Coronary artery (tissue), 2 donors: ENCODE measurements around the gene GRK6.
"Not testable (repeated sequence)": the region's sequence is repeated elsewhere in the genome, so short reads cannot be mapped to it uniquely, and the experiment has no call there.

Experiments used
- DNase-seq: peaks from one replicate; pipeline ENCODE4 v3.0.0-alpha.2; 2017; ENCODE audit warnings: low spot score
- H3K27ac ChIP-seq, 2 donors: fragments of 200-600 bp; sonication (generic); one replicate each; pipeline ENCODE4 v1.5.1; 2016 to 2019
- H3K4me3 ChIP-seq: fragments of 200-600 bp; sonication (generic); 2 replicates; pipeline ENCODE4 v1.5.1; 2016; ENCODE audit warnings: mild to moderate bottlenecking, moderate library complexity
- TF ChIP-seq, protein P1 (sequence below): fragments of 200-600 bp; sonication (generic); IDR thresholded peaks from one replicate; pipeline ENCODE4 v1.5.1; 2019; ENCODE audit warnings: antibody characterized with exemption

GRK6 gene

DNA sequence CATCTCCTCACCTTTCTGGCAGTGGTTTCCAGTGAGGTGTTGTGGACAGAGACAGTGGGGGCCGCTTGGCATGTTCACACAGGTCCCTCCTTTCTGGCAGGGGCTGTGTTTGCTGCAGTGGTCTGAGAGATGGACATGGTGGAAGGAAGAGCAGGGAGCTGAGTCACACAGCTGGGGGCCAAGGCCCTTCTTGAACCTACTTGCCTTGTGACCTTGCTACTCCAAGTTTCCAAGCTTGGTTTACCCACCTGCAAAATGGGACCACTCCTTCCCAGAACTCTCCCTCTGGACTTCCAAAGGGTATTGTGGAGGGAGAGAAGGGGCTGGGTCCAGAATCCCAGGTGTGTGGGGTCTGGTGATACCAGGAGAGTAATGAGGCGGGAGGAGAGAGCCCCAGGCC is 21.2 kb upstream of the GRK6 start:
- no peak overlapping the region for H3K27ac ChIP-seq
- no peak overlapping the region for H3K4me3 ChIP-seq
- TF ChIP-seq, protein P1, sequence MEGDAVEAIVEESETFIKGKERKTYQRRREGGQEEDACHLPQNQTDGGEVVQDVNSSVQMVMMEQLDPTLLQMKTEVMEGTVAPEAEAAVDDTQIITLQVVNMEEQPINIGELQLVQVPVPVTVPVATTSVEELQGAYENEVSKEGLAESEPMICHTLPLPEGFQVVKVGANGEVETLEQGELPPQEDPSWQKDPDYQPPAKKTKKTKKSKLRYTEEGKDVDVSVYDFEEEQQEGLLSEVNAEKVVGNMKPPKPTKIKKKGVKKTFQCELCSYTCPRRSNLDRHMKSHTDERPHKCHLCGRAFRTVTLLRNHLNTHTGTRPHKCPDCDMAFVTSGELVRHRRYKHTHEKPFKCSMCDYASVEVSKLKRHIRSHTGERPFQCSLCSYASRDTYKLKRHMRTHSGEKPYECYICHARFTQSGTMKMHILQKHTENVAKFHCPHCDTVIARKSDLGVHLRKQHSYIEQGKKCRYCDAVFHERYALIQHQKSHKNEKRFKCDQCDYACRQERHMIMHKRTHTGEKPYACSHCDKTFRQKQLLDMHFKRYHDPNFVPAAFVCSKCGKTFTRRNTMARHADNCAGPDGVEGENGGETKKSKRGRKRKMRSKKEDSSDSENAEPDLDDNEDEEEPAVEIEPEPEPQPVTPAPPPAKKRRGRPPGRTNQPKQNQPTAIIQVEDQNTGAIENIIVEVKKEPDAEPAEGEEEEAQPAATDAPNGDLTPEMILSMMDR: no peak
- DNase-seq: no peak

DNA sequence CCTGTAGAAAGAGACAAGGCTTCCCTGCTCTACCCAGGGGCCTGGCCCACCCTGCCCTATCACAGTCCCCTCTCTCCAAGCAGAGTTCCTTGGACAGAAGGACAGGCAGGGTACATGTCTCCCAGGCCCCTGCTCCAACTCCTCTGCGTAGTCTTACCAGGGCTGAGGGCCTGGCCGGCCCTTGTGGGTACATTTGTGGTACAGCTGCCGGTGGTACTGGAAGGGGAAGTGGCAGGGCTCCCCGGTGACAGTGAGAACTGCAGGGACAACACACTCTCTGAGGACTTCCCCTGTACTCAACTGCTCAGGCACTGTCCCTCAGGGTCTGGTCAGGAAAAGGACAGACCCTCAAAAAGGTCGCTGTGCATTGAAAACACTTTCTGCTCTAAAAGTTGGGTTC is 20.7 kb upstream of the GRK6 start:
- TF ChIP-seq, protein P1: no peak
- no peak overlapping the region for H3K27ac ChIP-seq
- no peak overlapping the region for H3K4me3 ChIP-seq
- no peak for DNase-seq

DNA sequence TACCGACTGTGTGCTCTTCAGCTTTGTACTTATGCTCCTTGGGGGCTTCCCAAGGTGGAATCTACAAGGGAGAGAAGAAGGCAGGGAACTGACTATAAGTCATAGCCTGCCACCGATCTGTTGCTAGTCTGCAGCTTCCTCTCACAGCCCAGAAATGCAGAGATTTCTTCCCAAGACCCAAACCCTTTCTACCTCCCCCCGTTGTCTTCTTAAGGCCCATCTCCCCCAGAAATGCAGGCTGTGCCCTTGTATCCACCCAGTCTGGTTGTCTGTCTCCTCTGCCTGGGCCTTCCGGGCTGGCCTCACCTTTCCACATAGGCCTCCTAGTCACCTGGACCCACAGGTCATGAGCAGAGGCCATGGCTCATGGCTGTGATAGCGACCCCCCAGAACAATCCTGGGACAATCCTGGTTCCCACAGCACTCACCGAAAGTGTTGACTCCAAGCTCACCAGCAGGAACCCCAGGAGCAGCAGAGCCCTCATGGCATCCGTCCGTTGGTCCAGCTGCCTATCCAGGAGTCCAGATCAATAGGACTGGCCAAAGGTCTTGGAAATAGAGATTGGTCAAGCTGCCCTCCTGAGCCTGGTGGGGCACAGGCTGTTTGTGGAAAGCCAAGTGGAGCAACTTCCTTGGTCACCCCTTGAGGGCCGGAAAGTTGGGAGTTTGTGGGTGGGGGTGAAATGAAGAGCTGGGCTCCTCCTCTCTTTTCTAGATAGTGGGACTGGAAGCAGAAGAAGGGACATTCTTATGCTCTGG is 17.3 kb upstream of the GRK6 start, which contains the start of gene F12:
F12 (minus strand) TSS at position 522 of the 759 bp plus-strand sequence; CDS start at position 485, 37 bp downstream.
- no peak within 1 kb of the TSS for H3K27ac ChIP-seq
- H3K4me3 ChIP-seq: no peak within 1 kb of the TSS
- TF ChIP-seq, protein P1: no peak
- DNase-seq: no peak

DNA sequence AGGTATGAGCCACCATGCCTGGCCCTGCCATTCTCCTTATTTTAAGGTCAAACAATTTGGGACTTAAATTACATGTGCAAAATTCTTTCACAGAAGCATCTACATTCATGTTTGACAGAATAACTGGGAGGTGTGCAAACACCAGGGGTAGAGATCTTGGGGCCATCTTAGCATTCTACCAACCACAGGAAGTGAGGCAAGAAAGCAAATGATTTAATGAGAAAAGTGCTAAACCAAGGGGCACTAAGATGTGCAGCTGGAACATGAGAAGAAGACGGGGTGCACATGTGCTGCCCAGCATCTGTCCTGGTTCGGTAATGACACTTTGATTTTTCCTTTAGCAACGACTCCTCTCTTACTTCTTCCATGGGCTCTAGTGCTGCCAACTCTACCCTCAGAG is 15.9 kb upstream of the GRK6 start:
- TF ChIP-seq, protein P1: no peak
- DNase-seq: no peak
- Histone ChIP-seq H3K27ac (no peak overlapping the region), H3K4me3 (no peak overlapping the region)

DNA sequence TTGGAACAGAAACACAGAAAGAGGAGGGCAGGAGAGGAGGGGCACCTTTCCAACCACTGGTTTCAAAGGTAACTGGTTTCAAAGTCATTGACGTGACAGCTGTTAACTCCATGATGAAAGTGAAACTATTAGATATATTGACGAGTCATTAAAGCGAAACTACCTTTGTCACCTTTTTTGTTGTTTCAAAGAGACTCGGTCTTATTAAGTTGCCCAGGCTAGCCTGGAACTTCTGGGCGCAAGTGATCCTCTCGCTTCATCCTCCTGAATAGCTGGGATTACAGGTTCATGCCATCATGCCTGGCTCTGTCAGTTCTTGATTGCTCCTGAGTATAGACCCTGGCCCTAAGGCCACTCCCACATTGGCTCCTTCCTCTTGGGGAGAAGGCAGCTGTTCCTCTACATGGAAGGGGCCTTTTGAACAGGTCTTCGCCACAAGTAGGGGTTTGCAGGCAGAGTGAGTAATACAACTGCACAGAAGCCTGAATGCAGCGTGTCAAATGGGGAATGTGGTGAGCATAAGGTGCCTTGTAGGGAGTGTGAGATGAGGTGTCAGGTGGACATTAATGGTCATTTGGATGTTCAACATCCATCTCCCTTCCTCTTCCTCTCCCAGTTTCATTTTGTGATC is 13.8 kb upstream of the GRK6 start:
- Histone ChIP-seq H3K27ac (no peak overlapping the region), H3K4me3 (no peak overlapping the region)
- no peak for DNase-seq
- TF ChIP-seq, protein P1: no peak

DNA sequence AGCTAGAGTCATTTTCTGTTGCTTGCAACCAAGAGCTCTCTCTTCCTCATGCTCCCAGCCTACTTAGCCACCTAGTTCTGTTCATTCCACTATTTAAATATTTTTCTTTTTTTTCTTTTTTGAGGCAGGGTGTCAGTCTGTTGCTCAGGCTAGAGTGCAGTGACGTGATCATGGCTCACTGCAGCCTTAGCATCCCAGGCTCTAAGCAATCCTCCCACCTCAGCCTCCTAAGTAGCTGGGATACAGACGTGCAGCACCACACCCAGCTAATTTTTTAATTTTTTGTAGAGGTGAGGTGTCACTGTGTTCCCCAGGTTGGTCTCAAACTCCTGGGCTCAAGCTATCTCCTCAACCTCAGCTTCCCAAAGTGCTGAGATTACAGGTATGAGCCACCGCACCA is 12.0 kb upstream of the GRK6 start:
- H3K4me3 ChIP-seq: no peak overlapping the region
- H3K27ac ChIP-seq: no peak overlapping the region
- TF ChIP-seq, protein P1: no peak
- DNase-seq: no peak

DNA sequence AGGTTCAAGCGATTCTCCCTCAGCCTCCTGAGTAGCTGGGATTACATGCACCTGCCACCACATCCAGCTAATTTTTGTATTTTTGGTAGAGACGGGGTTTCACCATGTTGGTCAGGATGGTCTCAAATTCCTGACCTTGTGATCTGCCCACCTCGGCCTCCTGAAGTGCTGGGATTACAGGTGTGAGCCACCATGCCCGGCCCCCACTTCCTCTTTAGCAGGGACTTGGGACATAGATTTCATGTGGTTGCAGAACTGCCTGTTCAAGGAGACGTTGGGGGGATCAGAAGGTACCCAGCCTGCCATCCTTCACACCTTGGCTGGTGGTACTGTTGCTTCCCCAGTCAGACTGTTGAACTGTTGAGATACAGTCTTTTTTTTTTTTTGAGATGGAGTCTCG is 9.4 kb upstream of the GRK6 start:
- not testable (repeated sequence) for H3K27ac ChIP-seq, H3K4me3 ChIP-seq, DNase-seq
